Breast epithelium (tissue), 3 donors: ENCODE results near the gene NME3.

Experiments
- POLR2A ChIP-seq: fragments of 450-650 bp; IDR thresholded peaks from one replicate; pipeline ENCODE4 v1.6.1; 2016; ENCODE audit warnings: antibody characterized with exemption, mild to moderate bottlenecking, moderate library complexity
- POLR2AphosphoS5 ChIP-seq, 3 donors: sonication (generic); formaldehyde crosslinking; IDR thresholded peaks; one replicate each; pipeline ENCODE4 v1.6.1; 2017; ENCODE audit warnings: antibody characterized with exemption in 3 of 3
- TF ChIP-seq, protein P1 (sequence below), 3 donors: fragments of 450-650 bp; IDR thresholded peaks; one replicate each; pipeline ENCODE4 v1.5.1; 2016 to 2017; ENCODE audit warnings: antibody characterized with exemption in 3 of 3, mild to moderate bottlenecking in 3 of 3, moderate library complexity in 3 of 3

- TF ChIP-seq, protein P1, sequence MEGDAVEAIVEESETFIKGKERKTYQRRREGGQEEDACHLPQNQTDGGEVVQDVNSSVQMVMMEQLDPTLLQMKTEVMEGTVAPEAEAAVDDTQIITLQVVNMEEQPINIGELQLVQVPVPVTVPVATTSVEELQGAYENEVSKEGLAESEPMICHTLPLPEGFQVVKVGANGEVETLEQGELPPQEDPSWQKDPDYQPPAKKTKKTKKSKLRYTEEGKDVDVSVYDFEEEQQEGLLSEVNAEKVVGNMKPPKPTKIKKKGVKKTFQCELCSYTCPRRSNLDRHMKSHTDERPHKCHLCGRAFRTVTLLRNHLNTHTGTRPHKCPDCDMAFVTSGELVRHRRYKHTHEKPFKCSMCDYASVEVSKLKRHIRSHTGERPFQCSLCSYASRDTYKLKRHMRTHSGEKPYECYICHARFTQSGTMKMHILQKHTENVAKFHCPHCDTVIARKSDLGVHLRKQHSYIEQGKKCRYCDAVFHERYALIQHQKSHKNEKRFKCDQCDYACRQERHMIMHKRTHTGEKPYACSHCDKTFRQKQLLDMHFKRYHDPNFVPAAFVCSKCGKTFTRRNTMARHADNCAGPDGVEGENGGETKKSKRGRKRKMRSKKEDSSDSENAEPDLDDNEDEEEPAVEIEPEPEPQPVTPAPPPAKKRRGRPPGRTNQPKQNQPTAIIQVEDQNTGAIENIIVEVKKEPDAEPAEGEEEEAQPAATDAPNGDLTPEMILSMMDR (IDR thresholded peaks at IDR 0.05) = no peak
- TF ChIP-seq POLR2AphosphoS5 (IDR thresholded peaks at IDR 0.05) (no peak), POLR2A (no peak)
These were observed 39.7 kb downstream of the NME3 start for GRCh38 chr16:1731603-1732002.
